Measurements from ENCODE around the gene MAP3K3. TPM values are rescaled to one million over a fixed set of nuclear protein-coding genes. Genes with fewer than 3 reads are reported as not detected.

The MAP3K3 gene
- total and polyA plus RNA-seq, 9 of the 15 experiments (the other 6 are each of a cell fraction or from before 2014, with no cell fraction given): 0.69 to 16.5 (median 12.1) TPM

DNA sequence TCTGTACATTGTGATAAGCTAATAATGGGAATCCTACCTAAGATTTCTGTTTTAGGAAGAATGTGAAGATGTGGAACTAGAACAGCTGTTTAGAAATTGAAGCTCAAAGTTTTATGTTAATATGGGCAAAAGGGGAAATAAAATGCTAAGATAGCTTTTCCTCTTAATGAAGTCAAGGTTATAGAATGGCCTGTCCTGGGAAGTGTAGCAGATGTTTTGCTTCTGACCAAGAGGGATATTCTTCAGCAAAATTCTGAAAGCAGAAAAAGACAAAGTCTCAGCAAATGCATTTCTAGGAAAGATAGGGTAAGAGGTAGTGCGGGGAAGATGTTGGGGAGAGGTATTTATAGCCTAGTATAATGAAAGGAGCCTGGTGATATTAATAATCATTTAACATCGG lies 13.1 kb downstream of the MAP3K3 start:
- CTCF ChIA-PET (ENCODE audit: low intra/inter-chr PET ratio): no interaction called here
- Histone ChIP-seq H2AFZ (ENCODE audit: low read depth, low read length) (no peak overlapping the region), H3K4me2 (ENCODE audit: insufficient read depth, low read length) (no peak overlapping the region), H3K79me2 (ENCODE audit: control insufficient read depth, insufficient read depth, low read length) (no peaks in the 10 kb centered on the region), H3K9ac (ENCODE audit: insufficient read depth in 1 of 2, low read depth in 2 of 2, low read length in 2 of 2) (no peak overlapping the region), H3K9me3 (replicated peaks; ENCODE audit: control insufficient read depth, insufficient read depth, low read depth, low read length) (no peaks in the 10 kb centered on the region), H3K9me1 (ENCODE audit: control insufficient read depth, insufficient read depth, low read length) (no peaks in the 10 kb centered on the region), H3K27me3 (ENCODE audit: control insufficient read depth in 2 of 2, insufficient read depth in 2 of 2, low read length in 2 of 2) (no peaks in the 10 kb centered on the region), H3K4me1 (replicated peaks in 1 of 2; ENCODE audit: control insufficient read depth in 2 of 2, insufficient read depth in 2 of 2, low read length in 2 of 2) (peaks cover 3 to 23% of the 10 kb centered on the region in 2 experiments; a peak in 4 of 5 replicates), H3K36me3 (ENCODE audit: control insufficient read depth, insufficient read depth, low read length) (peaks cover 34% of the 10 kb centered on the region), H3K27ac (ENCODE audit: extremely low read depth, low read depth, low read length) (peak overlapping the region; percentile 75; the same call in 1 of the 3 replicates), H4K20me1 (replicated peaks; ENCODE audit: control insufficient read depth, insufficient read depth, low read length) (no peaks in the 10 kb centered on the region), H3K4me3 (no peak overlapping the region)
- intact Hi-C loops (cut with micrococcal nuclease) (no loop called here), in situ Hi-C loops (cut with MboI) (no loop called here)
- BruUV-seq (replicated peaks): no TSS peak
- no peak for FAIRE-seq
- WGBS (ENCODE audit: insufficient coverage, low coverage, missing lambda C conversion rate): 72% methylated on average over 2 of the region's 2 CpGs
- TF ChIP-seq DACH1 (IDR thresholded peaks at IDR 0.05; ENCODE audit: partially characterized antibody) (peak; percentile 18), STAT6 (CRISPR knock-in tag; IDR thresholded peaks at IDR 0.05) (no peak)
- POLR2A ChIA-PET: interaction anchor here (1.9 to 2.0 kb wide), 3 partner anchors 8 to 12 kb away, joined by 4 to 10 read pairs (median 7); no protein-coding TSS in a partner anchor
- ATAC-seq: no peak
- DNase-seq (ENCODE audit: extremely low read depth in 1 of 4, low spot score in 3 of 4): no peak

DNA sequence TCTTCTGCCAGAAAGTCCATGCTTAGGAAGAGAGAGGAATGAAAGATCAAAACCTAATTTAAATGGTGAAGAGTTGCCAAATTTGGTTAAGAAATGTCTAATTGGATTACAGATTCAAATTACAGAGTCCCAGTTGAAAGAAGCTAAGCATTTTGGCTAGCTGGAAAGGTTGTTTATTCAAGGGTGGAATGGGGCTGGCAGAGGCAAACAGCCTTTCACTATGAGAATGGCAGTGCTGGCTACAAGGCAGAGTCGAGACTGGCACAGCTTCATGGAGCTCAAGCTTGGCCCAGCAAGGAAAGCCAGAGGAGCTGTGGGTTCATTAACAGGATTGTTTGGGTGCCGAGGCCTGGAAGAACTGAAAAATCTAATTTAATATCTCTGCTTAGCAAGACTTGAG lies 13.6 kb downstream of the MAP3K3 start:
- Histone ChIP-seq H3K36me3 (ENCODE audit: control insufficient read depth, insufficient read depth, low read length) (peaks cover 34% of the 10 kb centered on the region), H4K20me1 (replicated peaks; ENCODE audit: control insufficient read depth, insufficient read depth, low read length) (no peaks in the 10 kb centered on the region), H3K27me3 (ENCODE audit: control insufficient read depth in 2 of 2, insufficient read depth in 2 of 2, low read length in 2 of 2) (no peaks in the 10 kb centered on the region), H3K4me3 (no peak overlapping the region), H3K27ac (ENCODE audit: extremely low read depth, low read depth, low read length) (no peak overlapping the region), H3K4me2 (ENCODE audit: insufficient read depth, low read length) (no peak overlapping the region), H3K79me2 (ENCODE audit: control insufficient read depth, insufficient read depth, low read length) (no peaks in the 10 kb centered on the region), H3K9me3 (replicated peaks; ENCODE audit: control insufficient read depth, insufficient read depth, low read depth, low read length) (no peaks in the 10 kb centered on the region), H2AFZ (ENCODE audit: low read depth, low read length) (no peak overlapping the region), H3K9me1 (ENCODE audit: control insufficient read depth, insufficient read depth, low read length) (no peaks in the 10 kb centered on the region), H3K9ac (ENCODE audit: insufficient read depth in 1 of 2, low read depth in 2 of 2, low read length in 2 of 2) (no peak overlapping the region), H3K4me1 (replicated peaks in 1 of 2; ENCODE audit: control insufficient read depth in 2 of 2, insufficient read depth in 2 of 2, low read length in 2 of 2) (peaks cover 3 to 23% of the 10 kb centered on the region in 2 experiments; a peak in 4 of 5 replicates)
- TF ChIP-seq ZSCAN32 (CRISPR knock-in tag; IDR thresholded peaks at IDR 0.05): no peak
- FAIRE-seq (no peak), ATAC-seq (no peak), DNase-seq (ENCODE audit: extremely low read depth in 1 of 4, low spot score in 3 of 4) (no peak)
- in situ Hi-C loops (cut with MboI): no loop called here
- no TSS peak for BruUV-seq (replicated peaks)
- ChIA-PET CTCF (ENCODE audit: low intra/inter-chr PET ratio) (no interaction called here), POLR2A (interaction anchor here (1.9 kb wide), 2 partner anchors 9 to 11 kb away, joined by 4 to 10 read pairs; no protein-coding TSS in a partner anchor)
- WGBS (ENCODE audit: insufficient coverage, low coverage, missing lambda C conversion rate): 80% methylated on average over 2 of the region's 2 CpGs
- intact Hi-C loops (cut with micrococcal nuclease): no loop called here
